Stimulated activated naive CD4-positive, alpha-beta T cell (primary cell): ENCODE measurements around the gene MYLK3.
"Not testable (repeated sequence)": the region's sequence is repeated elsewhere in the genome, so short reads cannot be mapped to it uniquely, and the experiment has no call there.

Source experiments
- DNase-seq, 6 experiments: peaks; one replicate each; lab custom pipeline; 2025; lab: John Stamatoyannopoulos, UW

The MYLK3 gene

DNA sequence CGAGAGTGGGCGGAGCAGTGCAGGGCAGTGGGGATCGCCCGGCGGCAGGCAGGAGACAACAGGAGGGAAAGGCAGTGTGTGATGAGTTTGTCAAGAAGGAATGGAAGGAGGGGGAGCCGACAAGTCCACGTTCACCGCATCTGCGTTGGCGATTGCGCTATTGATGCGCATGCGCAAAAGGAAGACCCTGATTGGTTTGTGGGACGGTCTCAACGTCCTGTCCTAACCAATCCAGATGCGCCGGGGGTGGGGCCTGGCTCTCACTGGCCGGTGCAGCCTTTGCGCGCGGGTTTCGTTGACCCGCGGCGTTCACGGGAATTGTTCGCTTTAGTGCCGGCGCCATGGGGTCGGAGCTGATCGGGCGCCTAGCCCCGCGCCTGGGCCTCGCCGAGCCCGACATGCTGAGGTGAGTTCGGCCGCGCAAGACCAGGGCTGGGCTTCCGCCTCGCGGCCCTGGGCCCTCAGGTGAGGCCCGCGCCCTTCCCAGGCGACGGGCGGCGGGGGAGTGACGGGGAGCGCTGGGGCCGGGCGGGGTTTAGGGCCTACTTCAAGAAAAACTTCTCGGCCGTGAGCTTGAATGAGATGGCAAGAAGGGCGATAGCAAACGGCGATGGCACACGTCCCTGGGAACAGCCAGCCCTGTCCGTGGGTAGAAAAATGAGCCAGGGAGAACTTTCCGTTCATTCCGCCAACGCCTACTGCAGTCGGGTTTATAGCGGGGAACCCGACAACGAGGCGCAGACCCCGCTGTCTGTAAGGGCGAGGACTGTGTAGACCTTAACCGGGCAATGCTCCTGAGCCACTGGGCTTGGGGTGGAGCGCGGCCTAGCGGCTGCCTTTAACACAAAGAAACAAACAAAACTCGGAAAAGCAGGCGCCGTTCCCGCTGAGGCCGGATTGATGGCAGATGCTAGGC lies 58.5 kb downstream of the MYLK3 start, which contains the start of gene ORC6:
Gene ORC6 (plus strand): TSS at position 295 of the 916 bp plus-strand sequence. CDS start 47 bp downstream, at position 342.
- peak; percentile 96 to 100 (median 100) for DNase-seq

DNA sequence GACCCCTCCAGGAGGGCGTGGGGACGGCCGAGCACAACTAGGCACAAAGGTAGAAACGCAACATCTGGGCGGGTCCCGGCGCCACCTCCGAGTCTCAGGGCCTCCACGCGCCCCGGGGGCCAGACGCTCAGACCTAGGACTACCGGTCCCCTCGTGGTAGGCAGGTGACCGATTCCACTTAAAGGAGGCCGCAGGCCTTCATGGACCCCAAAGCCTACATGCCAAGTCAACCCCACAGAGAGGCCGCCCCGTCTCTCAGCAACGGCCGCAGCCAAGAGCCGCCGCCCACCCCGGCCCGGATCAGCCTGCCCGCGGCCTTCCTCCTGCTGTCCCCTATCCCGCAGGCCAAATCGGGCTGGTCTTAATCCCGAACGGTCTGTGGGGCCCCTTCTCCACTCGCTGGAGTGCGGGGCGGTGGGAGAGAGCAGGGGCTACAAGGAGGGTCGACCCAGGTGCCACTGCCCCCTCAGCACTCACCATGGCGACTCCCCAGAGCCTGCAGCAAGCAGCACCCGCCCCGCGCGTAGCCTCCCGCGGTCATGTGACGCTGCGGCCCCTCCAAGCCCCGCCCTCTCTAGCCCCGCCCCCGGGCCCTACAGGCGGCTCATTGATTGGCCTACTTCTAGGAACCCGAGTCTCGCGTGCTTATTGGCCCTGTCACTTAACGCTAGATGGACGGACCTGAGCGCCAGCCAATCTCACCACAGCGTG lies 59.3 kb downstream of the MYLK3 start, which contains the start of gene VPS35:
Gene VPS35 (minus strand): TSS at position 525 of the 711 bp plus-strand sequence. CDS start 45 bp downstream, at position 480.
- DNase-seq: peak; percentile 99 to 100 (median 100)

DNA sequence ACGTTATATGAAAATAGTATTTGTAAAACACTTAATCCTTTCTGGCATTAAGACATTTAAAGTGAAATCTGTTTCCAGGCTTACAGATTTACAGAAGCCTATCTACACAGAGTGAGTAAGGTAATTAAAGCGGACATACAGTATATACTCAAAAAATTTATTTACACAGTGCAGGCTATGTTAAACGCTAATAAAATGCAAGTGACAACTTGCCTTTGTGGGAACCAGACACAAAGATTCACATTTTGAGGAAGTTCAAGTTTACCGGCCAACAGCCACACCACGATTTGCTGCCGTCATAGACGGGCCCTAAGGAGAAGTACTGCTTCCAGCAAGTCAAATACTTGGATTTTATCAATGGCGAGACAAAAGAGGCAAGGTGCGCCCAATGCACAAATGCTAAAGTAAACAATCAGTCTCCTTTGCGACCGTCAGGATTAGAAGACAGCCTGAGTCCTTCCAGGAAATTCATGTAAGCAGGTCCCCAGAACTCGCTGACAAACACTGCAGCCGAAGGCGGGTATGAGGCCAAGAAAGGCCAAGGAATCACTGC lies 60.0 kb downstream of the MYLK3 start:
- peak in 1 of 6 experiments; percentile 38 for DNase-seq

DNA sequence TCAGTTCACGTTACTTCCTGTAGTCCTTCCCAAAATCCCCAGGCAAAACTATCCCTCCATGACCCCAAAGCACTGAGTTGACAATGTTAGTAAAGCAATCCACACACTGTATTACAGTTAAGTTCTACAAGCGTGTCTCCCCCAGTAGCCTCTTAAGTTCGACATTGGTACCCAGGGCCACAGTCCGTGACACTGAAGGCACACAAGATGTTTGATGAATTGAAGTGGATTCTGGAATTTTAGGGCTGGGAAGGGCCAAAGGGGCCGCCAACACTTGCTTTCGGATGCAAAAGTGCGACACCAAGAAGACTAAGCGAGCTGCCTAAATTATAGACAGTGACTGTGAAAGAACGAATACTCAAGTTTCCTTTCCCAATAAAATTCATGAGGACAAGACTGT lies 60.7 kb downstream of the MYLK3 start:
- DNase-seq: no peak

DNA sequence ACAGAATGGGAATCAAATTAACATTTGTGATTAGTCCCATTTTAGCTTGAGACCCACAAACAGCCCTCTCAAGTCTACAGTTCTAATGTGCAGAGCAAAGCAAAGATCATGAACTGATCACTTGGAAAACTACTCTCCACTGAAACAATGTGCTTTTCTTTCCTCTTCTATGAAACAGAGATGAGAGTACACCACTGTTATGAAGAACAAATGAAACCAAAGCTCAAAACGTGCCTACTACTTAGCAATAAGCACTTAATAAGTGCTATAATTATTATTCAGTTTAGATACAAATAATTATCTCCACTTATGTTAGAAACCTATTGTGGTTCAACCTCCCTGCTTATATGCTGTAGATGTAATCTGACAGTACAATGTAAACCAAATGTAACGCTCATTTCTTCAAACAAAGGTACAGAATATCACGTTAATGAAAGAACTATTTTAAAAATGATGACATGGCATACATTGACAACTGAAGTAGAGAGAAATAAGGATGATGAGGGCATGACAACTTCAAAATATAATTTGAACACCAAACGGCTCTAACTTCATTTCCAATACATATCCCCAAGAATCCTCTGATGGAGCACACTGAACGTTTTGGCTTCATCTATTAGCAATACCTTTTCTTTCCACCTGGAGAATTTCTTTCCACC lies 61.2 kb downstream of the MYLK3 start:
- DNase-seq: no peak

DNA sequence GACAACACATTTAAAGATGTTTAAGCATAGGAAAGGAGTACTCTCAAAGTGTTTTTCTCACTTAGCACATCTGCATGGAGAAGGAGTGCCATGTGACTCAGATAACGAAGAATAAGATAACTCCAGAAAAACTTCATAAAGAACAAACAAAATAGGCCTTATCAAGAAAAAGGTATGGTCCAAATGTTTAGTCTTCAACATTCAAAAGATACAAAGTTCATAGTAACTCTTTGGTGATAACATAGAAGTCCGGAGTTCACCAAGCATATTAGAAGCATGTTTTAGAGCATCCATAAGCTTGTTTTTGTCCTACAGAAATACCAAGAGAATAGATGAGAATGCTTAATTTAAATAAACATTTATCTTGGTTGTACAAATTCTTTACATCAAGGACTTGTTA lies 66.3 kb downstream of the MYLK3 start:
- DNase-seq: not testable (repeated sequence)

DNA sequence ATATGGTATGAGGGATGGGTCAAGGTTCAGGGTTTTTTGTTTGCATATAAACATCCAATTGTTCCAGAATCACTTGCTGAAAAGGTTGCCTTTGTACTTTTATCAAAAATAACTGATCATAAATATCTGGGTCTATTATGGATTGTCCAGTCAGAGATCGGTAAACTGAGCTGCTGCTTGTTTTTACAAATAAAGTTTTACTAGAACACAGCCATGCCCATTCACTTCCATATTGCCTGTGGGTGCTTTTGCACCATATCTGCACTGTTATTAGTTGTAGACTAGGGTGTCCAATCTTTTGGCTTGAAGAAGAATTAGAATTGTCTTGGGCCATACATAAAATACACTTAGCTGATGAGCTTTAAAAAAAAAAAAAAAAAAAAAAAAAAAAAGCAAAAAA lies 70.2 kb downstream of the MYLK3 start:
- not testable (repeated sequence) for DNase-seq

DNA sequence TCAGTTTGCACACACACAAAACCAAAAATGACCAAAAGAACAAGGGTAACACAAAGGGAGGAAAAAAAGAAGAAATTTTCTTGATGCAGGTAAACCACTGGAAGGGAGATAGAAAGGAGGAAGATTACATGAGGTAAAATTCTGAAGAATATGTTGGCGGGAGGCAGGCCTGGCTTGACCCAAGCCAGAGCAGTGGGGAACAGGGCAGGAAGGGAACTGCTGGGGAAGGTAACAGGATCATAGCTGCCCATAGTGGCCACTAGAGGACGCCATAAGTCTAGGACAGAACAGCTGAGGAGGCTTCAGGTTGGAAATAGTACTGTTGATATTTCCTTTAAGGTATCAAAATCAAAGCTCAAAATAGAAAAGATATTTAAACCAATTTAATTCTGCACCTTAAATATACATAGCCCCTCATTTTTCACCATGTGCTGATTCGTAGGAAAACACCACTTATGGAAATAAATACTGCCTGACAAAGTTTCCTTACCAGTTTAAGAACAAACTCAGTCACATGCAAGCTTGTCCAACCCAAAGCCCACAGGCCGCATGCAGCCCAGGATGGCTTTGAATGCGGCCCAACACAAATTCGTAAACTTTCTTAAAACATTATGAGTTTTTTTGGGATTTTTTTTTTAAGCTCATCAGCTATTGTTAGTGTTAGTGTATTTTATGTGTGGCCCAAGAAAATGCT lies 74.7 kb downstream of the MYLK3 start:
- DNase-seq: peak in 4 of 6 experiments; percentile 19 to 47 (median 36)

DNA sequence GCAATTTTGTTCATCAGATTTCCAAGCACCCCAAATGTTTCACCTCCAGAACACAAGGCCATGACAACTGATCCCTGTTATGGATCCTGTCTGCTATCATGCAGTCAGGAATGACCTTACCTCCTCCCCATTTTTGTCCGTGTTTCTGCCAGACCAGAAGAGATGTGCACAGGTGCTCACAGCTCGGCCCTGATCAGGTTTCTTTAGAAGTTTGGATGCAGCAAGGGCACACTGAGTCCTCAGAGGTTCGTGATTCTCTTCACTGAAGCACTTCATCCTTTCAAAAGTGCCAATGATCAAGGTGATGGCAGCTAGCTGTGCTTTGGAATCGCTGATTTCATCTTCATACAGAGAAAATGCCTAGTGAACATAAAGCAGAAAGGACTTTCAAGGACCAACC lies 86.0 kb downstream of the MYLK3 start:
- no peak for DNase-seq

DNA sequence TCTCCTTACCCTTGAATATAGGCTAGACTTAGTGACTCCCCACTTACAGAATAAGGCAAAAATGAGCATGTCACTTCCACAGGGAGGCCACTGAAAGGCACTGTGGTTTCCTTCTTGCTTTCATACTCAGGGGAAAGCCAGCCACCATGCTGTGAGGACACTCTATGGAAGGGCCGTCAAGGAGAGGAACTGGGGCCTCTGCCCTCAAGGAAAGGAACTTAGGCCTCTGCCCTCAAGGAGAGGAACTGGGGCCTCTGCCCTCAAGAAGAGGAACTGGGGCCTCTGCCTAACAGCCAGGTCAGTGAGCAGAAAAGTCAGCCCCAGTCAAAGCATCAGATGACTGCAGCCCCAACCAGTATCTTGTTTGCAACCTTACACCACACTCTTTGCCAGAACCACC lies 89.2 kb downstream of the MYLK3 start:
- DNase-seq: no peak
